Calu3 (cell line): Measurements from ENCODE around the gene NECTIN1. TPM values are rescaled to one million over a fixed set of nuclear protein-coding genes. Genes with fewer than 3 reads are reported as not detected.

ENCODE experiments used
- BruUV-seq: library from RNA; stranded (reverse); fragments of 400-500 nt; replicated peaks from 2 replicates; lab custom pipeline; 2021; lab: Mats Ljungman, UMichigan
- CTCF ChIA-PET: fragments of 300-600 bp; sonication (Branson Sonifier 250); formaldehyde crosslinking; loops from one replicate; lab custom pipeline; 2022; ENCODE audit warnings: antibody characterized with exemption; lab: Charles Lee
- DNase-seq: peaks from one replicate; pipeline ENCODE4 v3.0.0; 2022
- H3K27ac Mint-ChIP-seq: one replicate; pipeline ENCODE4 v1.8.0; 2022; ENCODE audit warnings: mixed read lengths; ENCODE audit not compliant: unreplicated experiment
- H3K27me3 Mint-ChIP-seq: one replicate; pipeline ENCODE4 v1.8.0; 2022; ENCODE audit warnings: mixed read lengths; ENCODE audit not compliant: unreplicated experiment
- H3K36me3 Mint-ChIP-seq: one replicate; pipeline ENCODE4 v1.8.0; 2022; ENCODE audit warnings: mild to moderate bottlenecking, moderate library complexity, mixed read lengths; ENCODE audit not compliant: insufficient read depth, unreplicated experiment
- H3K4me1 Mint-ChIP-seq: one replicate; pipeline ENCODE4 v1.8.0; 2022; ENCODE audit warnings: mild to moderate bottlenecking, low read depth, mixed read lengths; ENCODE audit not compliant: unreplicated experiment
- H3K4me3 Mint-ChIP-seq: one replicate; pipeline ENCODE4 v1.8.0; 2022; ENCODE audit warnings: mild to moderate bottlenecking, low read depth, moderate library complexity, mixed read lengths; ENCODE audit not compliant: unreplicated experiment
- H3K9me3 Mint-ChIP-seq: one replicate; pipeline ENCODE4 v1.8.0; 2022; ENCODE audit warnings: low read depth, mixed read lengths; ENCODE audit not compliant: unreplicated experiment
- CTCF ChIP-seq: fragments of 200-600 bp; IDR thresholded peaks from one replicate; pipeline ENCODE4 v1.8.0; 2022; ENCODE audit warnings: antibody characterized with exemption; ENCODE audit not compliant: unreplicated experiment
- intact Hi-C: fragments of 100-400 bp; cut with micrococcal nuclease; formaldehyde crosslinking; loops from one replicate; pipeline ENCODE4 v1.10.0; 2022; ENCODE audit not compliant: unreplicated experiment
- total RNA-seq: library from RNA; stranded (reverse); gene quantifications from 2 replicates; pipeline ENCODE4 v1.2.3, GENCODE V29; 2022

NECTIN1 gene
- total RNA-seq, 1 experiment from 2014 or later = 22.1 TPM

- no peak for DNase-seq
- Mint-ChIP-seq H3K4me3 (no peak overlapping the region), H3K27me3 (no peaks in the 10 kb centered on the region), H3K27ac (no peak overlapping the region), H3K4me1 (peaks cover 17% of the 10 kb centered on the region), H3K9me3 (no peaks in the 10 kb centered on the region), H3K36me3 (no peaks in the 10 kb centered on the region)
- CTCF ChIA-PET = interaction anchor here (0.9 kb wide), 1 partner anchor 16 kb away, joined by 3 read pairs; the partner anchor contains the start of gene NECTIN1
- no TSS peak for BruUV-seq
- TF ChIP-seq CTCF = no peak
- intact Hi-C loops = no loop called here
Measured at GRCh38 chr11:119712459-119713358, 16.3 kb downstream of the NECTIN1 start.

DNA sequence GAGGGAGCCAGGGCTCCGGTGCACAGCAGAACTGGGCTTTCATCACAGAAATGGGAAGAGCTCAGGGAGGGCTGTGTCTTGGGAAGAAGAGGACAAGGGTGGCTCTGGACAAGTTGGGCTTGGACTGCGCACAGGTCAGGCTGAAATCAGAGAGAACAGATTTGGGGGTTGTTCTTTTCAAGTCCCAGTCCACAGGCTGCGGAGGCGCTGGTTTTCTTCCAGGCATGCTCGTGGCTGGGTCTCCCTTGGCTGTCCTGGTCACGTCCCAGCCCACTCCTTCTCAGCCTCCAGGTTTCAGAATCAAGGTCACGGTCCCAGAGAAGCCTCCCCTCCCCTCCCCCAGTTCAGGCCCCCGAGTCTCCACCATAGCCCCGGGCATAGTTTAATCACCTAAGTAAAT lies 17.0 kb downstream of the NECTIN1 start:
- Mint-ChIP-seq H3K27me3 (no peaks in the 10 kb centered on the region), H3K9me3 (no peaks in the 10 kb centered on the region), H3K4me3 (no peak overlapping the region), H3K4me1 (peaks cover 17% of the 10 kb centered on the region), H3K27ac (no peak overlapping the region), H3K36me3 (no peaks in the 10 kb centered on the region)
- no peak for TF ChIP-seq CTCF
- intact Hi-C loops = no loop called here
- CTCF ChIA-PET = no interaction called here
- no TSS peak for BruUV-seq
- no peak for DNase-seq

DNA sequence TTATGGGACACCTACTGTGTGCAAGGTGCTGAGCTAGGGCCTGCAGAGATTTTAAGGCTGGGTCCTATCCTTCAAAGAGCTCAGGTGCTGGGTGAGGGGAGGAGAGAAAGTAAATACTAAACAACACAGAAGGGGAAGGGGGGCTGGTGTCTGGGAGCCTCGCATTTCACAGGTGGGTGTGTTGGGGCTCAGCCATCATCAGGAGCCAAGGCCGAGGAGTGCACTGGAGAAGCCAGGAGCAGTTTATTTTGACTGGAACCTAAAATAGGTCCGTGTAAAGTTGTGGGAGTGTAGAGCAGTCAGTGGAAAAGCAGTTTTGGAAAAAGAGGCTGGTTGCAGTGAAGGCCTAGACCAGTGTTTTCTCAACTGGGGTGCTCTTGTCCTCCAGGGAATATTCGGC lies 17.5 kb downstream of the NECTIN1 start:
- BruUV-seq = no TSS peak
- CTCF ChIA-PET = no interaction called here
- Mint-ChIP-seq H3K4me1 (peaks cover 17% of the 10 kb centered on the region), H3K27ac (no peak overlapping the region), H3K4me3 (no peak overlapping the region), H3K27me3 (no peaks in the 10 kb centered on the region), H3K36me3 (no peaks in the 10 kb centered on the region), H3K9me3 (no peaks in the 10 kb centered on the region)
- intact Hi-C loops = no loop called here
- DNase-seq = no peak
- TF ChIP-seq CTCF = no peak

GRCh38 chr11:119710417-119710816 lies 18.6 kb downstream of the NECTIN1 start:
- Mint-ChIP-seq H3K27me3 (no peaks in the 10 kb centered on the region), H3K36me3 (no peaks in the 10 kb centered on the region), H3K4me1 (peaks cover 17% of the 10 kb centered on the region), H3K9me3 (no peaks in the 10 kb centered on the region), H3K4me3 (no peak overlapping the region), H3K27ac (no peak overlapping the region)
- intact Hi-C loops = no loop called here
- no peak for DNase-seq
- CTCF ChIA-PET = no interaction called here
- TF ChIP-seq CTCF = no peak
- no TSS peak for BruUV-seq
